Adrenal gland (tissue), 5 donors: Measurements from ENCODE around the gene TRABD.

Experiments used
- CTCF ChIP-seq, 6 experiments: fragments of 450-650 bp in 4 of 6; fragments of 200-600 bp in 2 of 6; sonication (generic) in 1 of 6; IDR thresholded peaks; 1 replicate in 5 of 6; 2 replicates in 1 of 6; pipeline versions ENCODE4 v1.5.1 to v1.8.0; 2016 to 2021; ENCODE audit warnings: antibody characterized with exemption in 6 of 6, mild to moderate bottlenecking in 2 of 6, moderate library complexity in 1 of 6
- POLR2A ChIP-seq, 2 donors: fragments of 450-650 bp; IDR thresholded peaks; one replicate each; pipeline ENCODE4 v1.6.1; 2017; ENCODE audit warnings: antibody characterized with exemption in 2 of 2, mild to moderate bottlenecking in 2 of 2, moderate library complexity in 1 of 2
- donor health status: DM: no; HTN: no; CAD: no.

GRCh38 chr22:50238755-50239154, 53.0 kb downstream of the TRABD start:
- TF ChIP-seq CTCF (IDR thresholded peaks at IDR 0.05): no peak
- no peak for TF ChIP-seq POLR2A (IDR thresholded peaks at IDR 0.05)
